DMS114 treated with DMSO at 0.1 percent for 48 hours (cell line): ENCODE results near the gene JAM3.
"Not testable (repeated sequence)": the region's sequence is repeated elsewhere in the genome, so short reads cannot be mapped to it uniquely, and the experiment has no call there.

Experiments
- DNase-seq: peaks from one replicate; lab custom pipeline; 2025; ENCODE audit not compliant: unreplicated experiment; lab: John Stamatoyannopoulos, UW

JAM3 gene

GRCh38 chr11:134062265-134063123 is 6.4 kb upstream of the JAM3 start:
- DNase-seq, result no peak

GRCh38 chr11:134063124-134063495 is 5.8 kb upstream of the JAM3 start:
- DNase-seq, result no peak

GRCh38 chr11:134063991-134064747 is 4.7 kb upstream of the JAM3 start:
- DNase-seq, result no peak

- DNase-seq, result no peak
Measured at GRCh38 chr11:134065381-134065780, 3.5 kb upstream of the JAM3 start.

DNA sequence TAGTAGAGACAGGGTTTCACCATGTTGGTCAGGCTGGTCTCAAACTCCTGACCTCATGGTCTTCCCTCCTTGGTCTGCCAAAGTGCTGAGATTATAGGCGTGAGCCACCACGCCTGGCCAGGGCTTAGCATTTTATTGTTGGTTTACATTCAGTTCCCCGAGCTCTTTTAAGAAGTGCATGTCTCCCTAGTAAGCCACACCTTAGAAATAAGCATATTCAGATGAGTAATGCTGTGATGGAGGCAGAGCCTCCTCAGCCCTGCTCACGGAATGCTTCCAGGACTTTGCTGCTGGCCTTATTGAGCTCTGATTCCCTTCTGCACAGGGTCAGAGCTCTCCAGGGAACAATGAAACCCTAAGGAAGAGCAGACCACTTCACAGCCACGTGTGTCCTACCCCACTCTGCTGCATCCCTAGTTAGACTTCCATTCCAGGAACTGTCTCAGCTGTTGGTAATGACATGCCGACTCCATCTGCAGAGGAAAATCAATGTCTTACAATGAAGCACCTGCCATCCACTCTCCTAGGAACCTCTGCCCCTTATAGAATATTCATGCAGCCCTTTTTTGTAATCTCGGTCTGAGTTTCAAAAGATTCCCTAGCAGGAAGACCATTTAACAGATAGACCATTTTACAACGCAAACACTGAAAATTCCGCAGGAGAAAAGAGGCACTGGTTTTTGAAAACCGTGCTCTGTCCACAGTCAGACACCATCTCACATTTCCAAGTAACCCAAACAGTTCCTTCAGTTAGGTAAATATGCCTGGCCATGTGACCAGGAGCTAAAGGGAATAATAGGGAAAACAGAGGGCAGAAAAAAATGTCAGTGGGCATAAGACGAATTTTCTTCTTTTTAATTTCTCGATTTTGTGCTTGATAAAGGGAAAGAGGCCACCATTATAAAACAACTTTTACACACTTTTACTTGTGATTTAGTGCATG is 1.7 kb upstream of the JAM3 start:
- no peak for DNase-seq

- no peak for DNase-seq
Measured at GRCh38 chr11:134069426-134070341, 812 bp downstream of the JAM3 start.

GRCh38 chr11:134070342-134070845 is 1.5 kb downstream of the JAM3 start:
- DNase-seq, result no peak

GRCh38 chr11:134071306-134071705 is 2.4 kb downstream of the JAM3 start:
- no peak for DNase-seq

DNA sequence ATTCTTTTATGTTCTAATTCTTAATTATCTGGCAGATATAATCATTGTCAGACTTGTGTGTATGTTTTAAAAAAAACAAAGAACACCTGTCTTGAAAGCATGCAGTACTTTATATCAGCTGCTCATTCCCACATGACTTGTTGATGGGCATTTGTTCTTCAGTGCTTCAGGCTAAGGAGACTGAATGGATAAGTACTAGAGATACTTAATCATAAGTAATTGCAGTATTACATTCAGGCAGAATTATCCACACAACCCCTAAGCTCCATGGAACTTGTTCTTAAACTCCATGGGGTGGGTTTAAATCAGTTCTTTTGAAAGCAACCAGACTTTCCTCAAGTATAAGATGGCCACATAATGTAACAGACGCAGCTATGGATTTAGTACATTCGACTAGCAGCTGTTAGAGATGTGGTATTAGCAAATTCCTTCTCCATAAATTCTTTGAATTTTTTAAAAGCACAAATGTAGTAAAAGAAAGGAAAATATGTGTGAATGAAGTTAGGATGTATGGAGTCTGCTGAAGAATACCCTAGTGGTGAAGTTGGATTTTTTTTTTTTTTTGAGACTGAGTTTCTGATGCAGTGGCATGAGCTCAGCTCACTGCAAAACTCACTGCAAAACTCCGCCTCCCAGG is 3.0 kb downstream of the JAM3 start:
- DNase-seq, result no peak

DNA sequence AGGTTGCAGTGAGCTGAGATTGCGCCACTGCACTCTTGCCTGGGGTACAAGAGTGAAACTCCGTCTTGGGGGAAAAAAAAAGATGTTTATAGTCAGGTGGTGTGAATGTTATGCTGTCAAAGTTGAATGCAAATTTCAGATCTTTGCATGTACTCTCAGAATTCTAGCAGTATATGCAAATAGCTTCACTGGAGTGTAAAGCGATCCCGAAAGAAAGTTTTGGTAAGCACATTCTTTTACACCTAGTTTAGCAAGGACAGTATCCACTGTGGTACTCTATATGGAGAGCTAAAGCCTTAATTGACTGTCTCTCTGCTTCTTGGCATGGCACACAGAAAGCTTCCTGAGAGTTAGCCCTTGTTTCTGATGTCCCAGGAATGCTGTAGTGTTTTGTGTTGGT is 4.0 kb downstream of the JAM3 start:
- DNase-seq, result no peak

GRCh38 chr11:134074346-134074745 is 5.5 kb downstream of the JAM3 start:
- no peak for DNase-seq

GRCh38 chr11:134074766-134075165 is 5.9 kb downstream of the JAM3 start:
- no peak for DNase-seq

GRCh38 chr11:134079317-134079716 is 10.4 kb downstream of the JAM3 start:
- DNase-seq, result no peak

GRCh38 chr11:134081258-134081657 is 12.4 kb downstream of the JAM3 start:
- DNase-seq, result not testable (repeated sequence)

DNA sequence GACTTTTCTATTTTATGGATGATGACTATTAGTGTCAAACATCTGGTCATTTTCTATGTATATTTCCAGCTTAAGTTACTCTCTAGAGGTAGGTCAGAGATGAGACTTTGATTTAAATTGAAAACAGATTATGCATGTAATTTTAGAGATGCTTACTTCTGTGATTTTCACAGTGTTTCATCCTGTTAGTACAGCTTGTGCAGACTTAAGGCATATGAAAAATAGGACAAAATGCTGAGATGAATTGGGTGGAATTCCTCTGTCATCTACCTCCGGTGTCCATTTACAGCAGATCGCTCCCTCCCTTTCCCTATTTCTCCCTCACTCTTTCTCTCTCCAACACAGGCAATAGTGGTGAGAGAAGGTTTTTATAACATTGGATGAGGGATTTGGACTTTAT is 14.1 kb downstream of the JAM3 start:
- DNase-seq, result no peak

- no peak for DNase-seq
Measured at GRCh38 chr11:134086376-134086775, 17.5 kb downstream of the JAM3 start.

- not testable (repeated sequence) for DNase-seq
Measured at GRCh38 chr11:134092006-134092405, 23.1 kb downstream of the JAM3 start.

DNA sequence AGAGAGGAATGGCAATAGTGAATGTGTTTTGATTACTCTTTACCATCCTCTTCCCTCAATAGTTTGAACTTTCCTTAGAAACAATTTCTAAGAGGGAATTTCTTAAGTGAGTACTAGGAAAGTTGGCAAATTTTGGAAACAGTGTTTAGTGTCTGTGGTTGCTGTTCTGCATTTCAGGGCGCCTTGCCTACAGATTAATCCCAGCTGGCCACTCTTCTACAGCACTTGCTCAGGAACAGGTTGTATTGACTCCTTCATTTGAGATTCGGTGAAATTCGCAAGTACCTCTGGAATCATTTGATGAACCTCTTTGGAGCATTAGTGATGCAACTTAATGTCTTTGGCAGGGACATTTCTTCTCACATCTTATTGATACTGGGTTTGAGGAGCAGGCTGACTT is 28.3 kb downstream of the JAM3 start:
- DNase-seq, result no peak

DNA sequence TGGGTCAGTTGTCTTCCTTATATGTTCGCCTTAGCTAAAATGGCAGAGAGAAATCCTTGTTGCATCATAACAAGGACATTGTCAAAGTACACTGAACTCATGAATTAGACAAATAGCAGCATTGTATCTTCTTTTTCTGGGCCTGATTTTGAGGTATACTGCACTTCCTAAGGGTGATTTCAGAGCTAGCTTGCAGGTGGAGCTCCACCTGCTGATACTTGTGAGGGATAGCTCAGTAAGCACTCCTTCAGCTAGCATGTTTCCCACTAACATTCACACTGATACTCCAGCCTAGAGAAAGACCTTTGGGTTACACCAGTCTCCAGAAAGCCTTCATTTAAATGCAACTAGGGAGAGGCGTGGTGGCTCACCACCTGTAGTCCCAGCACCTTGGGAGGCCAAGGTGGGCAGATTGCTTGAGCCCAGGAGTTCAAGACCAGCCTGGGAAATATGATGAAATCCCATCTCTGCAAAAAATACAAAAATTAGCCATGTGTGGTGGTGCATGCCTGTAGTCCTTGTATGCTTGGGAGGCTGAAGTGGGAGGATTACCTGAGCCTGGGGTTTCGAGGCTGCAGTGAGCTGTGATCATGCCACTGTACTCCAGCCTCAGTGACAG is 29.8 kb downstream of the JAM3 start:
- no peak for DNase-seq
